ENCODE results near the gene DOC2A. TPM values are rescaled to one million over a fixed set of nuclear protein-coding genes. Genes with fewer than 3 reads are reported as not detected.

Gene DOC2A
- total RNA-seq, 3 donors from 2014 or later, result 0.48 to 4.5 (median 2.3) TPM

GRCh38 chr16:29973384-29974246 is 37.2 kb downstream of the DOC2A start, which contains the start of gene TAOK2:
Gene TAOK2, plus strand, starts transcription at chr16:29973868. Its CDS starts 3,905 bp downstream, at chr16:29977773.
- Histone ChIP-seq H3K27me3 (no peaks in the 10 kb centered on the region), H3K36me3 (no peaks in the 10 kb centered on the region), H3K9me3 (no peaks in the 10 kb centered on the region), H3K4me3 (peak within 1 kb of the TSS; percentile 84 to 98 (median 97)), H3K4me1 (peaks cover 7 to 16% of the 10 kb centered on the region in 2 donors), H3K27ac (peak within 1 kb of the TSS; percentile 90 to 94)
- intact Hi-C loops (cut with DNase I; ENCODE audit: low total_unique reads), result no loop called here
- DNase-seq (ENCODE audit: low spot score in 2 of 2), result peak; percentile 96 to 98
- TF ChIP-seq CTCF (IDR thresholded peaks at IDR 0.05), result no peak
- TF ChIP-seq POLR2A (IDR thresholded peaks at IDR 0.05), result peak; percentile 65
- TF ChIP-seq POLR2AphosphoS5 (IDR thresholded peaks at IDR 0.05), result peak; percentile 54 to 85 (median 67)

- intact Hi-C loops (cut with DNase I; ENCODE audit: low total_unique reads), result no loop called here
- peak overlapping the region in 2 of 3 donors; percentile 84 to 97 for H3K4me3 ChIP-seq
- no peaks in the 10 kb centered on the region for H3K27me3 ChIP-seq
- no peak for DNase-seq (ENCODE audit: low spot score in 2 of 2)
- no peaks in the 10 kb centered on the region for H3K36me3 ChIP-seq
- peaks cover 7 to 16% of the 10 kb centered on the region in 2 donors for H3K4me1 ChIP-seq
- H3K9me3 ChIP-seq, result no peaks in the 10 kb centered on the region
- peak overlapping the region; percentile 90 to 94 for H3K27ac ChIP-seq
- TF ChIP-seq POLR2A (IDR thresholded peaks at IDR 0.05) (no peak), CTCF (IDR thresholded peaks at IDR 0.05) (no peak), POLR2AphosphoS5 (IDR thresholded peaks at IDR 0.05) (no peak)
These were observed 37.8 kb downstream of the DOC2A start for GRCh38 chr16:29972992-29973383.

- H3K9me3 ChIP-seq, result no peaks in the 10 kb centered on the region
- DNase-seq (ENCODE audit: low spot score in 2 of 2), result no peak
- H3K4me3 ChIP-seq, result no peak overlapping the region
- H3K36me3 ChIP-seq, result no peaks in the 10 kb centered on the region
- peak overlapping the region in 1 of 2 donors; percentile 90 for H3K27ac ChIP-seq
- no peak for TF ChIP-seq POLR2A (IDR thresholded peaks at IDR 0.05)
- no peak for TF ChIP-seq CTCF (IDR thresholded peaks at IDR 0.05)
- no peak for TF ChIP-seq POLR2AphosphoS5 (IDR thresholded peaks at IDR 0.05)
- no peaks in the 10 kb centered on the region for H3K27me3 ChIP-seq
- peaks cover 7 to 16% of the 10 kb centered on the region in 2 donors for H3K4me1 ChIP-seq
- intact Hi-C loops (cut with DNase I; ENCODE audit: low total_unique reads), result no loop called here
These were observed 38.3 kb downstream of the DOC2A start for GRCh38 chr16:29972500-29972899.

- intact Hi-C loops (cut with DNase I; ENCODE audit: low total_unique reads), result no loop called here
- Histone ChIP-seq H3K4me1 (peaks cover 7 to 13% of the 10 kb centered on the region in 2 donors), H3K4me3 (no peak overlapping the region), H3K27ac (no peak overlapping the region), H3K9me3 (no peaks in the 10 kb centered on the region), H3K36me3 (no peaks in the 10 kb centered on the region), H3K27me3 (no peaks in the 10 kb centered on the region)
- no peak for DNase-seq (ENCODE audit: low spot score in 2 of 2)
- TF ChIP-seq CTCF (IDR thresholded peaks at IDR 0.05) (no peak), POLR2A (IDR thresholded peaks at IDR 0.05) (no peak), POLR2AphosphoS5 (IDR thresholded peaks at IDR 0.05) (no peak)
These were observed 39.5 kb downstream of the DOC2A start for GRCh38 chr16:29971304-29971703.

GRCh38 chr16:29968205-29968604 is 42.6 kb downstream of the DOC2A start:
- Histone ChIP-seq H3K4me1 (no peaks in the 10 kb centered on the region), H3K9me3 (no peaks in the 10 kb centered on the region), H3K36me3 (no peaks in the 10 kb centered on the region), H3K27ac (no peak overlapping the region), H3K4me3 (no peak overlapping the region), H3K27me3 (no peaks in the 10 kb centered on the region)
- intact Hi-C loops (cut with DNase I; ENCODE audit: low total_unique reads), result no loop called here
- no peak for DNase-seq (ENCODE audit: low spot score in 2 of 2)
- TF ChIP-seq POLR2AphosphoS5 (IDR thresholded peaks at IDR 0.05), result no peak
